HepG2 (cell line): ENCODE measurements around the gene C1QTNF5. TPM values are rescaled to one million over a fixed set of nuclear protein-coding genes. Genes with fewer than 3 reads are reported as not detected.

Experiments
- ATF7 ChIP-seq, 2 experiments: fragments of 450-650 bp in 1 of 2; sonication (generic) in 1 of 2; formaldehyde crosslinking in 1 of 2; IDR thresholded peaks; 2 replicates each; pipeline versions ENCODE4 v1.4.0 to v1.6.1; 2016 to 2020; ENCODE audit warnings: antibody characterized with exemption in 1 of 2, mild to moderate bottlenecking in 1 of 2, missing genetic modification reagents in 1 of 2
- HNRNPK ChIP-seq: fragments of 200-400 bp; formaldehyde crosslinking; IDR thresholded peaks from 2 replicates; pipeline ENCODE4 v1.6.1; 2018; ENCODE audit warnings: low read length, low read depth, moderate library complexity, mild to moderate bottlenecking; ENCODE audit not compliant: poor library complexity, severe bottlenecking
- MBD4 ChIP-seq: IDR thresholded peaks from 2 replicates; pipeline ENCODE4 v1.6.1; 2012; ENCODE audit warnings: low read length, inconsistent platforms, borderline replicate concordance
- MEIS2 ChIP-seq: sonication (generic); formaldehyde crosslinking; IDR thresholded peaks from 2 replicates; pipeline ENCODE4 v1.9.0; 2021; ENCODE audit warnings: mild to moderate bottlenecking, missing genetic modification reagents
- ZNF17 ChIP-seq: sonication (generic); formaldehyde crosslinking; IDR thresholded peaks from 2 replicates; pipeline ENCODE4 v1.5.0; 2020; ENCODE audit warnings: mild to moderate bottlenecking, missing genetic modification reagents
- ZNF326 ChIP-seq: sonication (generic); formaldehyde crosslinking; IDR thresholded peaks from 2 replicates; pipeline ENCODE4 v1.4.0; 2020; ENCODE audit warnings: missing genetic modification reagents, borderline replicate concordance
- ZNF768 ChIP-seq: sonication (generic); formaldehyde crosslinking; IDR thresholded peaks from 2 replicates; pipeline ENCODE4 v1.4.0; 2020; ENCODE audit warnings: missing genetic modification reagents
- polyA plus RNA-seq, 8 experiments: library from polyadenylated mRNA; depleted of rRNA in 3 of 8; stranded (reverse) in 7 of 8; unstranded in 1 of 8; fragments of >200 nt; fragmentation: Illumina TruSeq in 4 of 8; extraction: Trizol in 4 of 8; gene quantifications; 2 replicates each; pipeline versions ENCODE4 v1.2.1 to v1.2.3, GENCODE V29; 2011 to 2016; ENCODE audit warnings: low read depth in 4 of 8, missing spikeins in 1 of 8, mixed read lengths in 1 of 8; ENCODE audit not compliant: insufficient read depth in 1 of 8
- total RNA-seq, 5 experiments: library from RNA; depleted of rRNA; stranded (reverse); fragments of >200 nt; fragmentation: Illumina TruSeq; extraction: Trizol; gene quantifications; 2 replicates each; pipeline ENCODE4 v1.2.3, GENCODE V29; 2016; ENCODE audit warnings: low read depth in 1 of 5
- TF ChIP-seq, protein P1 (sequence below): sonication (generic); formaldehyde crosslinking; IDR thresholded peaks from 2 replicates; pipeline ENCODE4 v1.4.0; 2020; ENCODE audit warnings: missing genetic modification reagents, mild to moderate bottlenecking, borderline replicate concordance
- TF ChIP-seq, protein P2 (sequence below): sonication (generic); formaldehyde crosslinking; IDR thresholded peaks from 2 replicates; pipeline ENCODE4 v1.4.0; 2020; ENCODE audit warnings: mild to moderate bottlenecking, missing genetic modification reagents, borderline replicate concordance
- TF ChIP-seq, protein P3 (sequence below): IDR thresholded peaks from 2 replicates; pipeline ENCODE4 v1.6.1; 2012; ENCODE audit warnings: low read depth, low read length, improper control_type of control experiment
- TF ChIP-seq, protein P4 (sequence below): sonication (generic); formaldehyde crosslinking; IDR thresholded peaks from 2 replicates; pipeline ENCODE4 v1.4.0; 2020; ENCODE audit warnings: missing genetic modification reagents

The C1QTNF5 gene
- total and polyA plus RNA-seq, 2 of the 13 experiments (the other 11 are each of a cell fraction or from before 2014, with no cell fraction given) = 0.86 to 1.2 TPM

DNA sequence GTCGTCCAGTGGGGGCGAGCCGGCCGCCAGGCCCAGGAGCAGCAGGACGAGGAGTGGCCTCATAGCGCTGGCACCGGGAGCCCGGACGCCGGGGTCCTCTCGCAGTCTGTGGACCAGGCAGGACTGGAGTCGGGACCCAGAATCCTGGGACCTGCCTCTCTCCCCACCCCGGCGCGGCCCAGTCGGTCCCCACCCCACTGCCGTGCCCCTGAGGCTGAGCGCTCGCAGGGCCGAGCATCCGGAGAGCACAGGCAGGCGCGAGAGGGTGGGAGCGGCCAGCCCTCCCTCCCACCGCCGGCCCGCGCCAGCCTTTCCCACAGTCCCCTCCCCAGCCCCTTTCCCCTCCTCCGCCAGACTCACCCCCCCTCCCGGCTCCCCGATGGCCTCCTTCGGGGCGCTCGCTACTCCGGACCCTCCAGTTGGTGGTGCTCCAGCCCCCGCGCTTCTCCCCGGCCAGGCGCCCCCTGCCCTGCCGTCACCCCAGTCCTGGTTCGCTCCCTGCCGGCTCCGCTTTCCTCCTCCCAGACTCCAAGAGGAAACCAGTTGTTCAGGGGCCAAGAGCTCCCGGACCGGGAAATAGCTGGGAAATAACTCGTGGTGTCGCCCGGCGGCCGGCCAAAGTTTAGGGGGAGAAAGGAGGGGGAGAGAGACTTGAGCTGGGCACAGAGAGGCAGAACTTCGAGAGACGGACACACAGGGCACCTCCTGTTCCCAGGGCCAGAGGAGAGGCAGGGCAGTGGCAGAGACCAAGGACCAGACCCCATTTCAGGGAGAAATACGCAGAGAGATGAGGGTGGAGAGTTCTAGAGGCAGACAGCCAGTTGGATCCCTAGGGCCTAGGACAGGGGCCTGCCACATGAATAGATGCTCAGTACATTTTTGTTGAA, at the start of gene C1QTNF5 (continued):
- TF ChIP-seq, protein P1, sequence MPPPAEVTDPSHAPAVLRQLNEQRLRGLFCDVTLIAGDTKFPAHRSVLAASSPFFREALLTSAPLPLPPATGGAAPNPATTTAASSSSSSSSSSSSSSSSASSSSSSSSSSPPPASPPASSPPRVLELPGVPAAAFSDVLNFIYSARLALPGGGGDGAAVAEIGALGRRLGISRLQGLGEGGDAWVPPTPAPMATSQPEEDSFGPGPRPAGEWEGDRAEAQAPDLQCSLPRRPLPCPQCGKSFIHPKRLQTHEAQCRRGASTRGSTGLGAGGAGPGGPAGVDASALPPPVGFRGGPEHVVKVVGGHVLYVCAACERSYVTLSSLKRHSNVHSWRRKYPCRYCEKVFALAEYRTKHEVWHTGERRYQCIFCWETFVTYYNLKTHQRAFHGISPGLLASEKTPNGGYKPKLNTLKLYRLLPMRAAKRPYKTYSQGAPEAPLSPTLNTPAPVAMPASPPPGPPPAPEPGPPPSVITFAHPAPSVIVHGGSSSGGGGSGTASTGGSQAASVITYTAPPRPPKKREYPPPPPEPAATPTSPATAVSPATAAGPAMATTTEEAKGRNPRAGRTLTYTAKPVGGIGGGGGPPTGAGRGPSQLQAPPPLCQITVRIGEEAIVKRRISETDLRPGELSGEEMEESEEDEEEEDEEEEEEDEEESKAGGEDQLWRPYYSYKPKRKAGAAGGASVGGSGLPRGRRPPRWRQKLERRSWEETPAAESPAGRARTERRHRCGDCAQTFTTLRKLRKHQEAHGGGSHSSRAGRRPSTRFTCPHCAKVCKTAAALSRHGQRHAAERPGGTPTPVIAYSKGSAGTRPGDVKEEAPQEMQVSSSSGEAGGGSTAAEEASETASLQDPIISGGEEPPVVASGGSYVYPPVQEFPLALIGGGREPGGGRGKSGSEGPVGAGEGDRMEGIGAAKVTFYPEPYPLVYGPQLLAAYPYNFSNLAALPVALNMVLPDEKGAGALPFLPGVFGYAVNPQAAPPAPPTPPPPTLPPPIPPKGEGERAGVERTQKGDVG (CRISPR knock-in tag) = no peak
- TF ChIP-seq, protein P2, sequence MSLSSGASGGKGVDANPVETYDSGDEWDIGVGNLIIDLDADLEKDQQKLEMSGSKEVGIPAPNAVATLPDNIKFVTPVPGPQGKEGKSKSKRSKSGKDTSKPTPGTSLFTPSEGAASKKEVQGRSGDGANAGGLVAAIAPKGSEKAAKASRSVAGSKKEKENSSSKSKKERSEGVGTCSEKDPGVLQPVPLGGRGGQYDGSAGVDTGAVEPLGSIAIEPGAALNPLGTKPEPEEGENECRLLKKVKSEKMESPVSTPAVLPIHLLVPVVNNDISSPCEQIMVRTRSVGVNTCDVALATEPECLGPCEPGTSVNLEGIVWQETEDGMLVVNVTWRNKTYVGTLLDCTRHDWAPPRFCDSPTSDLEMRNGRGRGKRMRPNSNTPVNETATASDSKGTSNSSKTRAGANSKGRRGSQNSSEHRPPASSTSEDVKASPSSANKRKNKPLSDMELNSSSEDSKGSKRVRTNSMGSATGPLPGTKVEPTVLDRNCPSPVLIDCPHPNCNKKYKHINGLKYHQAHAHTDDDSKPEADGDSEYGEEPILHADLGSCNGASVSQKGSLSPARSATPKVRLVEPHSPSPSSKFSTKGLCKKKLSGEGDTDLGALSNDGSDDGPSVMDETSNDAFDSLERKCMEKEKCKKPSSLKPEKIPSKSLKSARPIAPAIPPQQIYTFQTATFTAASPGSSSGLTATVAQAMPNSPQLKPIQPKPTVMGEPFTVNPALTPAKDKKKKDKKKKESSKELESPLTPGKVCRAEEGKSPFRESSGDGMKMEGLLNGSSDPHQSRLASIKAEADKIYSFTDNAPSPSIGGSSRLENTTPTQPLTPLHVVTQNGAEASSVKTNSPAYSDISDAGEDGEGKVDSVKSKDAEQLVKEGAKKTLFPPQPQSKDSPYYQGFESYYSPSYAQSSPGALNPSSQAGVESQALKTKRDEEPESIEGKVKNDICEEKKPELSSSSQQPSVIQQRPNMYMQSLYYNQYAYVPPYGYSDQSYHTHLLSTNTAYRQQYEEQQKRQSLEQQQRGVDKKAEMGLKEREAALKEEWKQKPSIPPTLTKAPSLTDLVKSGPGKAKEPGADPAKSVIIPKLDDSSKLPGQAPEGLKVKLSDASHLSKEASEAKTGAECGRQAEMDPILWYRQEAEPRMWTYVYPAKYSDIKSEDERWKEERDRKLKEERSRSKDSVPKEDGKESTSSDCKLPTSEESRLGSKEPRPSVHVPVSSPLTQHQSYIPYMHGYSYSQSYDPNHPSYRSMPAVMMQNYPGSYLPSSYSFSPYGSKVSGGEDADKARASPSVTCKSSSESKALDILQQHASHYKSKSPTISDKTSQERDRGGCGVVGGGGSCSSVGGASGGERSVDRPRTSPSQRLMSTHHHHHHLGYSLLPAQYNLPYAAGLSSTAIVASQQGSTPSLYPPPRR (CRISPR knock-in tag) = no peak
- TF ChIP-seq MBD4 (no peak), ATF7 (IDR thresholded peaks at IDR 0.05) (no peak), ATF7 (CRISPR knock-in tag; IDR thresholded peaks at IDR 0.05) (0 out of 2 replicates have a peak, but pooled peaks have one; percentile 5), MEIS2 (no peak), ZNF17 (CRISPR knock-in tag) (no peak), ZNF768 (CRISPR knock-in tag) (peak; percentile 96), HNRNPK (peak; percentile 87), ZNF326 (no peak)
- TF ChIP-seq, protein P3, sequence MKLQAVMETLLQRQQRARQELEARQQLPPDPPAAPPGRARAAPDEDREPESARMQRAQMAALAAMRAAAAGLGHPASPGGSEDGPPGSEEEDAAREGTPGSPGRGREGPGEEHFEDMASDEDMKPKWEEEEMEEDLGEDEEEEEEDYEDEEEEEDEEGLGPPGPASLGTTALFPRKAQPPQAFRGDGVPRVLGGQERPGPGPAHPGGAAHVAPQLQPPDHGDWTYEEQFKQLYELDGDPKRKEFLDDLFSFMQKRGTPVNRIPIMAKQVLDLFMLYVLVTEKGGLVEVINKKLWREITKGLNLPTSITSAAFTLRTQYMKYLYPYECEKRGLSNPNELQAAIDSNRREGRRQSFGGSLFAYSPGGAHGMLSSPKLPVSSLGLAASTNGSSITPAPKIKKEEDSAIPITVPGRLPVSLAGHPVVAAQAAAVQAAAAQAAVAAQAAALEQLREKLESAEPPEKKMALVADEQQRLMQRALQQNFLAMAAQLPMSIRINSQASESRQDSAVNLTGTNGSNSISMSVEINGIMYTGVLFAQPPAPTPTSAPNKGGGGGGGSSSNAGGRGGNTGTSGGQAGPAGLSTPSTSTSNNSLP = no peak
- TF ChIP-seq, protein P4, sequence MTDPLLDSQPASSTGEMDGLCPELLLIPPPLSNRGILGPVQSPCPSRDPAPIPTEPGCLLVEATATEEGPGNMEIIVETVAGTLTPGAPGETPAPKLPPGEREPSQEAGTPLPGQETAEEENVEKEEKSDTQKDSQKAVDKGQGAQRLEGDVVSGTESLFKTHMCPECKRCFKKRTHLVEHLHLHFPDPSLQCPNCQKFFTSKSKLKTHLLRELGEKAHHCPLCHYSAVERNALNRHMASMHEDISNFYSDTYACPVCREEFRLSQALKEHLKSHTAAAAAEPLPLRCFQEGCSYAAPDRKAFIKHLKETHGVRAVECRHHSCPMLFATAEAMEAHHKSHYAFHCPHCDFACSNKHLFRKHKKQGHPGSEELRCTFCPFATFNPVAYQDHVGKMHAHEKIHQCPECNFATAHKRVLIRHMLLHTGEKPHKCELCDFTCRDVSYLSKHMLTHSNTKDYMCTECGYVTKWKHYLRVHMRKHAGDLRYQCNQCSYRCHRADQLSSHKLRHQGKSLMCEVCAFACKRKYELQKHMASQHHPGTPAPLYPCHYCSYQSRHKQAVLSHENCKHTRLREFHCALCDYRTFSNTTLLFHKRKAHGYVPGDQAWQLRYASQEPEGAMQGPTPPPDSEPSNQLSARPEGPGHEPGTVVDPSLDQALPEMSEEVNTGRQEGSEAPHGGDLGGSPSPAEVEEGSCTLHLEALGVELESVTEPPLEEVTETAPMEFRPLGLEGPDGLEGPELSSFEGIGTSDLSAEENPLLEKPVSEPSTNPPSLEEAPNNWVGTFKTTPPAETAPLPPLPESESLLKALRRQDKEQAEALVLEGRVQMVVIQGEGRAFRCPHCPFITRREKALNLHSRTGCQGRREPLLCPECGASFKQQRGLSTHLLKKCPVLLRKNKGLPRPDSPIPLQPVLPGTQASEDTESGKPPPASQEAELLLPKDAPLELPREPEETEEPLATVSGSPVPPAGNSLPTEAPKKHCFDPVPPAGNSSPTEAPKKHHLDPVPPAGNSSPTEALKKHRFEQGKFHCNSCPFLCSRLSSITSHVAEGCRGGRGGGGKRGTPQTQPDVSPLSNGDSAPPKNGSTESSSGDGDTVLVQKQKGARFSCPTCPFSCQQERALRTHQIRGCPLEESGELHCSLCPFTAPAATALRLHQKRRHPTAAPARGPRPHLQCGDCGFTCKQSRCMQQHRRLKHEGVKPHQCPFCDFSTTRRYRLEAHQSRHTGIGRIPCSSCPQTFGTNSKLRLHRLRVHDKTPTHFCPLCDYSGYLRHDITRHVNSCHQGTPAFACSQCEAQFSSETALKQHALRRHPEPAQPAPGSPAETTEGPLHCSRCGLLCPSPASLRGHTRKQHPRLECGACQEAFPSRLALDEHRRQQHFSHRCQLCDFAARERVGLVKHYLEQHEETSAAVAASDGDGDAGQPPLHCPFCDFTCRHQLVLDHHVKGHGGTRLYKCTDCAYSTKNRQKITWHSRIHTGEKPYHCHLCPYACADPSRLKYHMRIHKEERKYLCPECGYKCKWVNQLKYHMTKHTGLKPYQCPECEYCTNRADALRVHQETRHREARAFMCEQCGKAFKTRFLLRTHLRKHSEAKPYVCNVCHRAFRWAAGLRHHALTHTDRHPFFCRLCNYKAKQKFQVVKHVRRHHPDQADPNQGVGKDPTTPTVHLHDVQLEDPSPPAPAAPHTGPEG (CRISPR knock-in tag) = no peak
